ENCODE measurements around the gene CDH4. TPM values are rescaled to one million over a fixed set of nuclear protein-coding genes. Genes with fewer than 3 reads are reported as not detected.

Gene CDH4
- total RNA-seq, 2 donors from 2014 or later: not detected

- Histone ChIP-seq H3K27ac (no peak overlapping the region), H3K4me1 (ENCODE audit: control insufficient read depth in 1 of 2, low read depth in 2 of 2) (no peaks in the 10 kb centered on the region), H3K27me3 (replicated peaks; ENCODE audit: insufficient read depth) (no peaks in the 10 kb centered on the region), H3K36me3 (no peaks in the 10 kb centered on the region), H3K9me3 (no peaks in the 10 kb centered on the region), H3K4me3 (no peak overlapping the region)
- ATAC-seq (ENCODE audit: insufficient number of reproducible peaks, low FRiP score, low read depth): no peak
- no peak for TF ChIP-seq CTCF (IDR thresholded peaks at IDR 0.05)
- no peak for DNase-seq (ENCODE audit: low spot score)
These were observed 609.8 kb downstream of the CDH4 start for GRCh38 chr20:61861858-61862257.

- ATAC-seq (ENCODE audit: insufficient number of reproducible peaks, low FRiP score, low read depth) (no peak), DNase-seq (ENCODE audit: low spot score) (no peak)
- Histone ChIP-seq H3K36me3 (no peaks in the 10 kb centered on the region), H3K27ac (no peak overlapping the region), H3K4me3 (no peak overlapping the region), H3K27me3 (replicated peaks; ENCODE audit: insufficient read depth) (no peaks in the 10 kb centered on the region), H3K4me1 (ENCODE audit: control insufficient read depth in 1 of 2, low read depth in 2 of 2) (no peaks in the 10 kb centered on the region), H3K9me3 (no peaks in the 10 kb centered on the region)
- TF ChIP-seq CTCF (IDR thresholded peaks at IDR 0.05): no peak
These were observed 610.8 kb downstream of the CDH4 start for GRCh38 chr20:61862881-61863280.

GRCh38 chr20:61864481-61864880, 612.4 kb downstream of the CDH4 start:
- Histone ChIP-seq H3K27me3 (replicated peaks; ENCODE audit: insufficient read depth) (no peaks in the 10 kb centered on the region), H3K4me3 (no peak overlapping the region), H3K36me3 (no peaks in the 10 kb centered on the region), H3K9me3 (no peaks in the 10 kb centered on the region), H3K27ac (no peak overlapping the region), H3K4me1 (ENCODE audit: control insufficient read depth in 1 of 2, low read depth in 2 of 2) (no peaks in the 10 kb centered on the region)
- DNase-seq (ENCODE audit: low spot score) (no peak), ATAC-seq (ENCODE audit: insufficient number of reproducible peaks, low FRiP score, low read depth) (no peak)
- no peak for TF ChIP-seq CTCF (IDR thresholded peaks at IDR 0.05)

- H3K9me3 ChIP-seq: no peaks in the 10 kb centered on the region
- H3K27ac ChIP-seq: no peak overlapping the region
- ATAC-seq (ENCODE audit: insufficient number of reproducible peaks, low FRiP score, low read depth) (no peak), DNase-seq (ENCODE audit: low spot score) (no peak)
- no peak for TF ChIP-seq CTCF (IDR thresholded peaks at IDR 0.05)
- no peaks in the 10 kb centered on the region for H3K4me1 ChIP-seq (ENCODE audit: control insufficient read depth in 1 of 2, low read depth in 2 of 2)
- H3K36me3 ChIP-seq: no peaks in the 10 kb centered on the region
- no peaks in the 10 kb centered on the region for H3K27me3 ChIP-seq (replicated peaks; ENCODE audit: insufficient read depth)
- H3K4me3 ChIP-seq: no peak overlapping the region
These were observed 613.3 kb downstream of the CDH4 start for GRCh38 chr20:61865353-61865752.

GRCh38 chr20:61866165-61866564, 614.1 kb downstream of the CDH4 start:
- H3K4me1 ChIP-seq (ENCODE audit: control insufficient read depth in 1 of 2, low read depth in 2 of 2): no peaks in the 10 kb centered on the region
- H3K27ac ChIP-seq: no peak overlapping the region
- ATAC-seq (ENCODE audit: insufficient number of reproducible peaks, low FRiP score, low read depth) (no peak), DNase-seq (ENCODE audit: low spot score) (no peak)
- H3K27me3 ChIP-seq (replicated peaks; ENCODE audit: insufficient read depth): no peaks in the 10 kb centered on the region
- no peak overlapping the region for H3K4me3 ChIP-seq
- no peak for TF ChIP-seq CTCF (IDR thresholded peaks at IDR 0.05)
- H3K36me3 ChIP-seq: no peaks in the 10 kb centered on the region
- no peaks in the 10 kb centered on the region for H3K9me3 ChIP-seq
